Measurements from ENCODE around the gene PPP1R26. TPM values are rescaled to one million over a fixed set of nuclear protein-coding genes. Genes with fewer than 3 reads are reported as not detected.
"Not testable (repeated sequence)": the region's sequence is repeated elsewhere in the genome, so short reads cannot be mapped to it uniquely, and the experiment has no call there.

Gene PPP1R26
- total RNA-seq = 1.0 and 1.1 TPM in 2 replicates

GRCh38 chr9:135479469-135480052 is at the start of gene PPP1R26:
TSS of gene PPP1R26 (plus strand) at chr9:135479782. CDS start at chr9:135484511, 4,729 bp downstream.
- intact Hi-C loops (cut with micrococcal nuclease) = no loop called here

- intact Hi-C loops (cut with micrococcal nuclease) = no loop called here
Measured at GRCh38 chr9:135437259-135437658, 42.3 kb upstream of the PPP1R26 start.

- intact Hi-C loops (cut with micrococcal nuclease) = not testable (repeated sequence)
Measured at GRCh38 chr9:135437696-135438095, 41.9 kb upstream of the PPP1R26 start.

GRCh38 chr9:135438581-135439232 is 40.9 kb upstream of the PPP1R26 start:
- intact Hi-C loops (cut with micrococcal nuclease) = not testable (repeated sequence)

- intact Hi-C loops (cut with micrococcal nuclease) = not testable (repeated sequence)
Measured at GRCh38 chr9:135439514-135439913, 40.1 kb upstream of the PPP1R26 start.

- intact Hi-C loops (cut with micrococcal nuclease) = no loop called here
Measured at GRCh38 chr9:135439916-135440315, 39.7 kb upstream of the PPP1R26 start.

GRCh38 chr9:135440620-135441019 is 39.0 kb upstream of the PPP1R26 start:
- intact Hi-C loops (cut with micrococcal nuclease) = no loop called here

GRCh38 chr9:135441105-135442071 is 38.2 kb upstream of the PPP1R26 start:
- intact Hi-C loops (cut with micrococcal nuclease) = not testable (repeated sequence)

GRCh38 chr9:135442075-135442474 is 37.5 kb upstream of the PPP1R26 start:
- intact Hi-C loops (cut with micrococcal nuclease) = no loop called here

- intact Hi-C loops (cut with micrococcal nuclease) = no loop called here
Measured at GRCh38 chr9:135443797-135444425, 35.7 kb upstream of the PPP1R26 start.

- intact Hi-C loops (cut with micrococcal nuclease) = no loop called here
Measured at GRCh38 chr9:135447126-135447525, 32.5 kb upstream of the PPP1R26 start.

GRCh38 chr9:135448663-135449100 is 30.9 kb upstream of the PPP1R26 start:
- intact Hi-C loops (cut with micrococcal nuclease) = no loop called here

GRCh38 chr9:135449532-135449931 is 30.1 kb upstream of the PPP1R26 start:
- intact Hi-C loops (cut with micrococcal nuclease) = not testable (repeated sequence)

GRCh38 chr9:135450956-135451355 is 28.6 kb upstream of the PPP1R26 start:
- intact Hi-C loops (cut with micrococcal nuclease) = no loop called here

- intact Hi-C loops (cut with micrococcal nuclease) = not testable (repeated sequence)
Measured at GRCh38 chr9:135451909-135452308, 27.7 kb upstream of the PPP1R26 start.

- intact Hi-C loops (cut with micrococcal nuclease) = no loop called here
Measured at GRCh38 chr9:135454737-135455136, 24.8 kb upstream of the PPP1R26 start.

GRCh38 chr9:135455401-135456030 is 24.1 kb upstream of the PPP1R26 start:
- intact Hi-C loops (cut with micrococcal nuclease) = no loop called here

- intact Hi-C loops (cut with micrococcal nuclease) = no loop called here
Measured at GRCh38 chr9:135456436-135457104, 23.0 kb upstream of the PPP1R26 start.

GRCh38 chr9:135458478-135458877 is 21.1 kb upstream of the PPP1R26 start:
- intact Hi-C loops (cut with micrococcal nuclease) = not testable (repeated sequence)

GRCh38 chr9:135461936-135462335 is 17.6 kb upstream of the PPP1R26 start:
- intact Hi-C loops (cut with micrococcal nuclease) = no loop called here

Measured in T-helper 2 cell treated with Interferon-gamma antibody and Interleukin-4, amounts not matched to agents 100 ng/mL and 5 ng/mL, for 36 hours (primary cell).